Measurements from ENCODE around the gene RPS3. TPM values are rescaled to one million over a fixed set of nuclear protein-coding genes. Genes with fewer than 3 reads are reported as not detected.

The RPS3 gene
- total RNA-seq, 1 experiment from 2014 or later: 1,966 TPM

DNA sequence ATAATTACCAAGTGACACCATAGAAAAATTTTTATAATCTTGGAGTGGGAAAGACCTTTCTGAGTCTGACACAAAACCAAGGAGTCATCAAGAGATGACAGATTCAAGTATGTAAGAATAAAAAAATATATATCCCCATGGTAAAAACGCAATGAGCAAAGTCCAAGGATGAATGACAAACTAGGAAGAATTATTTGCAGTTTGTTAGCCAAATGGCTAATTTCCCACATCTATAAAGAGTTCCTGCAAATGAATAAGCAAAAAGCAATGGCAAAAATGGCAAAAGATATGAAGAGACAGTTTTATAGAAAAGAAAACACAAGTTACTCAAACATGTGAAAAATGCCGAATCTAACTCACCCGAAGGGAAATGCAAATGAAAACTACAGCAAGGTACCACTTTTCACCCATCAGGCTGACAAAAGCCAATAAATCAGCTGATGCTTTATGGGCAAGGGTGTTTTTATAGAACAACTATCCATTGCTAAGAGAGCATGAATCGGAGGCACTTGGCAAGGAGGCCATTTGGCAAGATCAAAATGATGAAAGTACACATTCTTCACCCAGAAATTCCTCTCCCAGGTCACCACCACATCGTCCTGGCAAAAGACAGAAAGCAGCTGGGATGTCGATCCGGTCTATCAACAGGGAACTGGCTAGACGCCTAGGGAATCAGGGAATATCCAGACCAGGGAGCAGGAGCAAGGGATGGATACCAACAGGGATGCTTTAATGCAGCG is 54.8 kb downstream of the RPS3 start:
- no peak for DNase-seq (ENCODE audit: extremely low read depth, low read depth)

DNA sequence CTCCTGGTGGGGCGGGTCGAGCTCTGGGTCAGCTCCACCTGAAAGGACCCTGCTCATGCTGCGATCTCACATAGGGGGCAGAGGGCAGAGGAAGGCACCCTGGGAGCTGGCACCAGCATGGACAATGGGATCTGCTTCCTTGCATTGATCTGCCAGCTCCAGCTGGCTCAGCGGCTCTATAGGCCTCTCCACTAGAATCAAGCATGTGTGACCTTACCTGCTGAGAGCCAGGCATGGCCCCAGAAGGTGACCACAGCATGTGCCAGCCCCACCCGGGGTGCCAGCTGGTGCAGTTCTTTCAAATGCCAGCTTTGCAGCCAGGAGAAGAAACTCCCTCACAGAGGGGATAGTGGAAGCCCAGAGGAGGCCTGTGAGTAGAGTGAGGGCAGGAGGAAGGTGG is 55.7 kb downstream of the RPS3 start:
- DNase-seq (ENCODE audit: extremely low read depth, low read depth): no peak

Small RNA genes within 50 kb of the gene (small RNA-seq; reads per million reads assigned to genes)
- gene SNORD15A (0 reads per million in 2 experiments), gene SNORD15B (22.6 to 219 reads per million in 2 experiments)

Other genes with a start within 250 kb of the RPS3 start
- 0.17 TPM in 1 of 2 replicates, not detected in the other for gene SLCO2B1, start 248.4 kb upstream of the RPS3 start, total RNA-seq (2014; rRNA removed; shearing (Covaris generic))
- gene TPBGL, start 158.7 kb upstream of the RPS3 start, total RNA-seq (2014; rRNA removed; shearing (Covaris generic)): not detected in 2 replicates
- 2.2 and 4.0 TPM in 2 replicates for gene ARRB1, start 47.9 kb upstream of the RPS3 start, total RNA-seq (2014; rRNA removed; shearing (Covaris generic))
- gene KLHL35, start 33.7 kb downstream of the RPS3 start, total RNA-seq (2014; rRNA removed; shearing (Covaris generic)): 4.3 and 4.7 TPM in 2 replicates
- 4.0 and 6.5 TPM in 2 replicates for gene GDPD5, start 126.4 kb downstream of the RPS3 start, total RNA-seq (2014; rRNA removed; shearing (Covaris generic))
- gene SERPINH1, start 162.7 kb downstream of the RPS3 start, total RNA-seq (2014; rRNA removed; shearing (Covaris generic)): 55.5 and 64.7 TPM in 2 replicates

All from NCI-H460 (cell line).